ENCODE measurements around the gene GALNS. TPM values are rescaled to one million over a fixed set of nuclear protein-coding genes. Genes with fewer than 3 reads are reported as not detected.

The GALNS gene
- total RNA-seq, 1 experiment from 2014 or later, result 32.1 TPM

DNA sequence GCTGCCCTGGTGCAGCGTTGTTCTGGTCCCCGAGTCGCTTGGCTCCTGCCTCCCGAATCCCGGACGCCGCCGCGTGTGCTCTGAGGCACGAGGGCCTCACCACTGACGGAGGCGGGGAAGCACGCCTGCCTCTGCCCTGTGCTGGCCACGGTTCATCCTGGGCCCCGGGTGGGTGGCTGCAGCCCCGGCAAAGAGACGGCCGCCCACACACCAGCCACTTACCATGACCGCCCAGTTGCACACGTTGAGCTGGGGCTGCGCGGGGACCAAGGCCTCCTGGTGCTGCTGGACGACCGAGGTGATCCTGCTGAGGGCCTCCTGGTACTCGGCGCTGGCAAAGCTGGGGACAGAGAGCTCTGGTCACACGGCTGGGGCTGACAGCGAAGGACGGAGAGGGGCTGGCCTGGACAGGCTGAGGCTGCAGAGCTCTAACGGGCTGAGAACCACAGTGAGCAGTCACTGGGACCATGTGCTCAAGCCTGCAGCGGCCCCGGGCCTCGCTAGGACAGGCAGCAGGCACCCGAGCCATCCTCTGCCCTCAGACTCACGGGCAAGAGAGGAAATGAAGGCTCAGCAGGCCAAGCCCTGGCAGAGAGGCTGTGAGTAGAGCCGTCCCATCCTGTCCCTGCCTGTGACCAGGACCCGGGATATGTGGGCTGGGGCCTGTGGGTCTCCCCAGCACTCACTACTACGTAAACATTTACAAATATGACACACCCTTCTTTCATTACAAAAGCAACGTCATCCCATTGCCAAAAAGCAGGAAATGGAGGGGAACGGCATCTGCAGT, 38.8 kb downstream of the GALNS start:
- DNase-seq (ENCODE audit: low read depth), result no peak

DNA sequence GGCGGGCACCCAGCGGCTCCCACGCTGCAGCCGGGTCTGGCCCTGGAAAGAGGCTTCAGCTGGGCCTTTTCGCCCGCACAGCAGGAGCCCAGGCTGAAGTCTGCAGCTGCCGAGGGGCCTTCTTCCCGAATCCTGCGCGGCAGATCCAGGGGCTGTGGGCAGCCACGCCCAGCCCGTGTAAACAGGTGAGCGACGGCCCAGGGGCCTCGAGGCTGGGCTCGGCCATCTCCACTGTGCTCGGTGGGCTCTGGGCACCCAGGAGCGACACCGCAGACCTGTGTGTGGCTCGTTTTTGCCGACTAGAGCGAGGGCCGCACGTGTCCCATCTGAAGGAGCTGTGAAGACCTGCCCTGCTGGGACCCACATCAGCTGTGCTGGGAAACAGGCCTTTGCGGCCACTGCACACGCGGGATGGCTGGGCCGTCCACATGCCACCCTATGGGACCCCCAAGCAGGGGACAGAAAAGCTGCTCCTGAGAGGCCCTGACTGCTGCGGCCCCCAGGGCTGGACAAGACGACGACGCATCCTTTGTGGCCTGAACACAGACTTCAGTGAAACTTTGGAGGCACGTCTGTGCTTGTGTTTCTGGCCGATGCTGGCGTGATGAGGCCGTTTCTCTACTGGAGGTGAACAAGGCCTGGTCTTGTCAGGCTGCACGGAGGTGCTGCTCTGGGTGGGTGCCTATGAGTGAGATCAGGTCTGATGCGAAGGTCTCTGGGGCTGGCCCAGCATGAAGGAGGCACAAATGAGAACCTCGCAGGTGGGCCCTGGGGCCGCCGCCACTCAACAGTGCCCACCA, 39.8 kb downstream of the GALNS start:
- no peak for DNase-seq (ENCODE audit: low read depth)

DNA sequence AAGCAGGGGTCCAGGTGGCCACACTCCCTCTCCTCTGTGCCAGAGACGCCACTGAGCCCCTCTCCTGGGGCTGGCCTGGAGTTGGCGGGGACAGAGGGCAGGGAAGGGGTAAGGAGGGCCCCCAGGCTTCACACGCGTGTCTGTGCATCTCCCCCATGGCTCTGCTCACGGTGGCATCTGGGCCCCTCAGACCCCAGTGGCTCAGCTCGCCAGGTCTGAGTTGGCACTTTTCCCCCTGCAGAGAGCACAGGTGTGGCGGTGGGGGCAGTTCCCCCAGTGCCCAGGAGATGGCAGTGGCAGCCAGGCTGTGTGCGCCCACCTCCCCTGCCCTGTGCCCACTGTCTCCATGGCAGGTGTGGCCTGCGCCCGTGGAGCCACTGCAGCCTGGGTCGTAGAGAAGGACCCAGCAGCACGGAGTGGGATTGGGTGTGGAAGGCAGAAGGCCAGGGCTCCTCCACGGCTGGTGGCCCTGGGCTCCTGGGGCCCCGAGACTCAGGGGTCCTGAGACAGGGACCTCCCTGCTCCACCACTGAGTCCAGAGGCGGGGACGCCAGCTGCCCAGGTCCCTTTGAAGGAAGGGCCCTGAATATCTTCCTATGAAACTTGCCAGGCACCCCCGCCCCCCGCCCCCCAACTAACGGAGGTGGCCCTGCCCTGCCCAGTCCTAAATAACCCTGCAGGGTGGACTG, 40.7 kb downstream of the GALNS start:
- DNase-seq (ENCODE audit: low read depth), result no peak

DNA sequence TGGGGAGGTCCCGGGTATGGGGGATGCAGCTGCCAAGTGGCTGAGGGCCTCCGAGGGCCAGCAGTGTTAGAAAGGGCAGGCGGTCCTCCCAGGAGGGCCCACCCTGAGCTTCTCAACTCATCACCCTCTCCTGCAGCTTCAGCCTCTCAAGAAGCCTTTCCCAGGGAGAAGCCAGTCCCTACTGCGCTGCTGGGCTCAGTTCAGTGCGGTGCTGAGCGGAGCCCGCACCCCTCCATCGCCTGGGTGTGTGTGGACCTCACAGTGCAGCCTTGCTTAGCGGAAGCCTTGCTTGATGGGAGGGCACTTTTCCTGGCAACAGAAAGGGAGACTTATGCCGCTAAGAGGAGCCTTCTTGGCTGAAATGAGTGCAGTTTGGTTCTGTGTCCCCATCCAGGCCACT, 41.5 kb downstream of the GALNS start:
- no peak for DNase-seq (ENCODE audit: low read depth)

DNA sequence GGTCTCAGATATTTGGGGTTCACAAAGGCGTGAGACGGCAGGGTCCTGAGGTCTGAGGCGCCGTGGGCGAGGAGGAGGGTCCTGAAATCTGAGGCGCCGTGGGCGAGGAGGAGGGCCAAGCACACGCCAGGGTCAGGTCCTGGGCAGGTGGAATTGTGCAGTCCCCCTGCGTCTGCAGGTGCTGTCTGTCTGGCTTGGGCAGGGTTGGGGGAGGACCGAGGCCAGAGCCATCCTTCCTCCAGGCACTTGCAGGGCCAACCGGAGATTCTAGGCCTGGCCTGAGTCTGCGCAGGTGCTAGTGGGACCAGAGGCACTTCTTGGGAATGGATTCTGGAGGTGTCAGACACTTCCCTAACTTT, 42.6 kb downstream of the GALNS start:
- no peak for DNase-seq (ENCODE audit: low read depth)

DNA sequence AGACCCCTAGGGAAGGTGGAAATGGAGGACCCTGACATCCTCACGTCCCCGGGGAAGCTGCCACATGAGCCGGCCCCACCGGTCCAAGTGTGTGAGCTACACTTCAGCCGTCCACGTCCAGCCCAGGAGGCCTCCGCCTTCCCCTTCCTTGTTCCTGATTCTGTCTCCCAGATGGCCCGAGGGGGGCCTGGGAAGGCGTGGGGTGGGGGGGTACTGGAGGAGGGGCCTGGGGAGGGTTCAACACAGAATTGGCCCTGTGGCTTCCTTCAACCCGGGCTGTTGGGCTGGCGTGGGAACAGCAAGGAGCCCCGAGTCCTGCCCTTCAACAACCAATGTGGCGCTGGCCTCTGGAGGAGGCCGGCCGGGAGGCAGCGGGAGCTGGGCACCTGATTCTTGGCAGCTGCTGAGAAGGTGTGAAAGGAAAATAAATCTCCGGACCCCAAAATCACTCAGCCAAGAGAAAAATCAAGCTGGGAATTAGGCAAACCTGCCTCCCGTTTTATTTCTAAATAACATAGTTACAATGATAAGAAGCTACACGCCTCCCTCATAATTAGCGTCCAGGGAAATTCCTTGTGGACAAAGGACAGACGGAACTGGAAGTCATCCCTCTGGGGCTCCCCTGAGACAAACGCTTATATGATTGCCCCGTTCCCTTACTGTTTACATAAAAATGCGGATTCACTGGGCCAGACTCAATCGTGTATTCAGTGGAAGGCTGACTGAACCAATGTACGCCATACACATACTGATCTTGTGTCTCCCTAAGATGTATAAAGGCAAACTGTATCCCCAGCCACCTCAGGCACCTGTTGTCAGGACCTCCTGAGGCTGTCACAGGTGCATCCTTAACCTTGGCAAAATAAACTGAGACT, 43.2 kb downstream of the GALNS start:
- DNase-seq (ENCODE audit: low read depth), result no peak

DNA sequence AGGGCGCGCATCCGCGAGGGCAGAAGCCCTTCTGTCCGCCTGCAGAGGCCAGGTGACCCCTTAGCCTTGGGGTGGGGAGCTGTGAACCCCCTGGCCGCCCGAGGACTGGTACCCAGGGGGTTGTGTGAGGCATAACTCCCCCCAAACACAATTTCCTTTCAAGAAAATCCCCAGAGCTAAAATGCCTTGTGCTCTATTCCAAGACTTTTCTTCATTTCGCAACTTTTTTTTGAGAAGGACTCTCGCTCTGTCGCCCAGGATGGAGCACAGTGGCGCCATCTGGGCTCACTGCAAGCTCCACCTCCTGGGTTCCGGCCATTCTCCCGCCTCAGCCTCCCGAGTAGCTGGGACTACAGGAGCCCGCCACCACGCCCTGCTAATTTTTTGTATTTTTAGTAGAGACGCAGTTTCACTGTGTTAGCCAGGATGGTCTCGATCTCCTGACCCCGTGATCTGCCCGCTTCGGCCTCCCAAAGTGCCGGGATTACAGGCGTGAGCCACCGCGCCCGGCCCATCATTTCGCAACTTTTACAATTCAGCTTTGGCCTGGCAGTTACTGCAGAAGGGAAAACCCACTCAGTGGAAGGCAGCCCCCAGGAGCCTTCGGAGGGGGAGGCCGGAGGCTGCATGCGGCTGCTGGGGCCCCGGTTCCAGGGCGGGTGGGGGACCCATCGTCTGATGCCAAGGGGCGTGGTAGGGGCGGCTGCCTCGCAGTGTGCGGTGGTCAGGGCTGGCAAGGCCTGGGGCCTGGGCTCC, 44.1 kb downstream of the GALNS start:
- DNase-seq (ENCODE audit: low read depth), result peak; percentile 51

DNA sequence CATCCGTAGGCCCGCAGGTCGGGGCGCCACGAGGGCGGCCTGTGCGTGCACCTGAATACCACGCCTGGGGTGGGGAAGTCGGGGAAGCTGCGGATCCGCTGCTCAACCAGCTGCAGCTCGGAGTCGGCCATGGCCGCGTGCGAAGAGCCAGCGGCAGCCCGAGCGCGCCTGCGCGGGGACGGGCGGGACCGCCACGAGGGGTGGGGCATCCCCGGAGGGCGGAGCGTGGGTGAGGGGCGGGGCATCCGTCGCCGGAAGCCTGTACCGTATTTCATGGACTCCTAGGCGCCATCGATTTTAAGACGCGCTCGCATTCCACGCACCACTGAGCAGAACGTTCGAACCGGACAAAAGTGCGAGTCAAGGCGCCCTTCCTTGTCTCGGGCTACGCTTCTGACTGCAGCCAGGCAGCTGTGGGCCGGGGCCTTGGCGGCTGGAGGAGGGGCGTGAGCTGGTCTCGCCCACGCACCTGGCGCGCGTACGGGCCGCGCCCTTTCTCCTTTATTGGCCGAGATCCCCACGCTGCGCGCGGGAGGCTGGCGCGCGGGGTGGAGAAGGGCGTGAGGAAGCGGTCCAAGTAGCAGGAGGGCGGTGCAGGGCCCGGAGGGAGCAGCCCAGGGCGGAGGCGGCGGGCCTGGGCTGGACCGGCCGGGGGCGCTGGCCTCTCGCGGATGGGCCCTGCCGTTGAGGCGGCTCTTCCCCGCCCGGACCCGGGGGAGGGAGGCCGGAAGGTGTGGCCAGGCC, 44.8 kb downstream of the GALNS start, which contains the start of gene APRT:
APRT (minus strand) TSS at position 160 of the 744 bp plus-strand sequence; CDS start at position 131, 29 bp downstream.
- DNase-seq (ENCODE audit: low read depth), result peak; percentile 90

DNA sequence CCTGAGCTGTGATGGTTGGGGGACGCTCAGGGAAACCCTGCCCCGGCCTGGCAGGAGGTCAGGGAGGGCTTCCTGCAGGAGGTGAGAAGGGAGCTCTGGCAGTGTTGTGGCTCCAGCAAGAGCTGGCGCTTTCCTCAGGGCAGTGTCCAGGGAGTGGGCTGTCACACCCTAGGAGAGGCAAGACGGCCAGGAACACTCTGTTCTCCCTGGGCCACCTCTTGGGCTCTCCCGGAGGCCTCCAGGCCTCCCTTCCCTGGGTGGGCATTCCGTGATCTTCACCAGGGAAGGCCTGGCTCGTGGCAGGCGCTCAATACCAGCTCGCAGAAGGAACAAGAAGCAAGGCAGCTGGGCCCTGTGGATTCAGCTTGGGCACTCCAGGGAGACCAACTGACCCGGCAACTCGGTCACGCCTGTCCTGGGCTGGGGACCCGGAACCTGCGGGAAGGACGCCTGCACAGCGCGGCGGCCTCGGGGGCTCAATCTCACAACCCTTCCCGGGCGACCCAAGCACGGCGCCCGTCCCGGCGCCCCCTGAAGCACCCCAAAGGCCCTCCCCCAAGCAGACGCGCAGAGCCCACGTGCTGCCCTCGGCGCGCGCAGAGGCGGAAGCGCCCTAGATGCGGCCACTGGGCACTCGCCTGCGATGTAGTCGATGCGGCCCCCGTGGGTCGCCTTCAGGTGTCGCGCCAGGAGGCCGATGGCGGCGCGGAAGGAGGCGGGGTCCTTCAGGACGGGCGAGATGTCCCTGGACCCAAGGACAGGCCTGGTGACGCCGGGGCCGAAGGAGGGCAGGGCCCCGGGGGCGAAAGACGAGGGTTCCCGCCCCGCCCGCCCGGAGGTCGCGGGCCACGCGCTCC, 45.6 kb downstream of the GALNS start:
- peak; percentile 79 for DNase-seq (ENCODE audit: low read depth)

DNA sequence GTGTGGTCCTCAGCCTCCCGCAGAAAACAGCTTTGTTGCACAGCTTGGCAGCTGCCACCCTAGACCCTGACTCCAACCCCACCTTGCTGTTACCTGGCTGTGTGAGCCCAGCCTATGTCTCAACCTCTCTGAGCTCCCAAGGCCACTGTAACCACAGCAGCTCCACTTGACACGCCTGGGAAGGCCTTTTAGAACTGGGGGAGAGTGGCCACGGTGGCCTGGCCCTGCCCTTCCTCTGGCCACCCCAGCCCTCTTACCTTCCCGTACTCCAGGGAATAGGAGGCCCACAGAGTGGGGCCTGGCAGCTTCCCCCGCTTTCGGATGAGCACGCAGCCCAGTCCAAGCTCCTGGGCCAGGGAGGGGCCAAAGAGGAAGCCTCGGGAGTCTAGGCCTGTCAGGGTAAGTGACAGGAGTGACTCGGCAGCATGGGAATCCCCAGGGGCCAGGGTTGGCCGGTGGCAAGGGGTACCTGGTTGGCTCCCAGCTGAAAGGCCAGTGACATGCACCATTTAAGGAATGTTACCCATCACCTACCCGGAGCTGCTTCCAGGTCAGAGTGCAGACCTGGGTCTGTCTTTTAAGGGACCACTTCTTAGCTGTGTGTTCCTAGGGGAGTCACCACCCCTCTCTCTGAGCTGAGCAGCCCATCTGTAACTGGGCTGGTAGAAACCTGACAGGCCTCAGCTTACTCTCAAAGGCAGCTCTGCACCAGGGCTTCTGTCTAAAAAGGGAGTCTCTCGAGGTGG, 46.4 kb downstream of the GALNS start:
- DNase-seq (ENCODE audit: low read depth), result no peak

DNA sequence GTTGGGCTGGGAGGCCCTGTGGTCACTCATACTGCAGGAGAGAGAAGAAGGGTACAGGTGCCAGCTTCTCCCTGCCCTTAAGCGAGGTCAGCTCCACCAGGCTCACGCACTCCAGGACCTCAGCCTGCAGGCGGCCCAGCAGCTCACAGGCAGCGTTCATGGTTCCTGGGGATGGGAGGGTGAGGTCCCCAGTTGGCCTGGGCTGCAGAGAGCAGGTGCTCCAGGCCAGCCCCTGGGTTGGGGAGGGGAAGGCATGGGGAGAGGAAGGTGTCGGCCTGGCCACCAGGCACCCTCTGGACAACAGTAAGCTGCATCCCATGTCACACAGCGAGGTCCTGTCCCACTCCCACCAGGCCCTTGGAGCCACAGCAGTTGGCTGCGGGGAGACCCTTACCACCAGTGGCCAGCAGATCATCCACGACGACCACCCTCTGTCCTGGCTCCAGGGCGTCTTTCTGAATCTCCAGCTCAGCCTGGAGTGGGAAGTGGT, 47.0 kb downstream of the GALNS start:
- no peak for DNase-seq (ENCODE audit: low read depth)

DNA sequence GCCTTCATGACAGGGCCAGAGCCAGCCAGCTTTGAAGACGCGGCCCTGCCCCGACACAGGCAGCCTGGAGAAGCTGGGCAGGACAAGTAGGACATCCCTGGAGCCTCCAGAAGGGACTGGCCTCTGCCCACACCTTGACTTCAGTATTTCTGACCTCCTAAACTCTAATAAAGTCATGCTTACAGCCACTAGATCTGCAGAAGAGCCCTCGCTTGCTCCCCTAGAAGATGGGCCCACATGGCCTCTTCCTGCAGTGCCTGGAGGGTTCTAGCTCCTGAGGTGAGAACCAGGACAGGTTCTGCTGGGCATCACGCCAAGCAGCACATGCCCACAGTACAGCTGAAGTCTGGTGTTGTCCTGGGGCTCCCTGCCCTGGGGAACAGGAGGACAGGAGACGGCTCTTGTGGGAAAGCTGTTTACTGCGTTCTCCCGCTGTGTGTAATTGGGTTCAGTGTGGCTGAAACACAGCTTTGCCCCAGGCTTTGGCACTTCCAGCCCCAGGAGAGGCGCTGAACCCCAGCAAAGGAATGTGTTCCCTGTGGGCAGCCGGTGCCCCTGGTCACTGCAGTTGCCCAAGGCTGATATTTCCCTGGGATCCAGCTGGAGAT, 47.6 kb downstream of the GALNS start:
- peak; percentile 45 for DNase-seq (ENCODE audit: low read depth)

DNA sequence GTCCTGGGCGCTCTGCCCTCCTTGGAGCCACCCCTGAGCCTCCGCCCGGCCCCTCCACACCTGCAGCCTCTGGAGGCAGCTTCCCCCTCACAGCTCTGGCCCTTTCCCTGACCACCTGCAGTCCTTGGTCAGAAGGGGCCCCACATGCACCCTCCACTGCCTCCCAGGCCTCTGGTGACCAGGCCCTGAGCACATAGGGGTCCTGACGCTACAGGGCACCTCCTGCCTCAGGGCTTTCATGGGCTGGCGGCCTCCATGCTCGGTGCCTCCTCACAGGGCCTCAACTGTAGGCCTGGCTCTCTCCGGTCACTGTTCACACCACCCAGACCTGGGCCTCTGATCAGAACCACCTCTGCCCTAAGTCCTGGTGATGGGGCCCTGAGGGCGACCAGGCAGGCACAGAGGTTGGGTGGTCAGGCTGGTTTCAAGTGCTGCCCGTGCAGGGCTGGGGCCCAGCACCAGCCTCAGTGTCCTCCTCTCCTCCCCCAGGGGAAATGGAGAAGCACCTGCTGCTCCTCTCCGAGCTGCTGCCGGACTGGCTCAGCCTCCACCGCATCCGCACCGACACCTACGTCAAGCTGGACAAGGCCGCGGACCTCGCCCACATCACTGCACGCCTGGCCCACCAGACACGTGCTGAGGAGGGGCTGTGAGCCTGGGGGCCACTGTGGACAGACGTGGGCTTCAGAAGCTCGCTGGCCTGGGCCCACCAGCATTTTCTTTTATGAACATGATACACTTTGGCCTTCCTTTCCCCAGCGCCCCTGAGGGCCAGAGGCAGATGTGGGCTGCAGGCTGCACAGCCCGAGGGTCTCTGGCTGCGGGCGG, 48.9 kb downstream of the GALNS start:
- no peak for DNase-seq (ENCODE audit: low read depth)

DNA sequence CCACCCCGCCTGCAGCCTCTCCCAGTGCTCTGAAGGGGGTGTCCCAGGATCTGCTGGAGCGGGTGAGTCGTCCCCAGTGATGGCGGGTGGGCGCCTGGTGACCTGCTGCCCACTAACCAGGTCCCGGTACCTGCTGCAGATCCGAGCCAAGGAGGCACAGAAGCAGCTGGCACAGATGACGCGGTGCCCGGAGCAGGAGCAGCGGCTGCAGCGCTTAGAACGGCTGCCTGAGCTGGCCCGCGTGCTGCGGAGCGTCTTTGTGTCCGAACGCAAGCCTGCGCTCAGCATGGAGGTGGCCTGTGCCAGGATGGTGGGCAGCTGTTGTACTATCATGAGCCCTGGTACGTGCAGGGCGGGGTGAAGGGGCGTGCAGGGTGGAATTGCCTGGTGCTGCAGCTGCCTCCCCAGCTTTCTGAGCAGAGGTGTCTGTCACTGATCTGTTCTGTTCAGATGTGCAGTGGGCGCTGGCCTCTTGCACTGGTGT, 49.6 kb downstream of the GALNS start:
- no peak for DNase-seq (ENCODE audit: low read depth)

DNA sequence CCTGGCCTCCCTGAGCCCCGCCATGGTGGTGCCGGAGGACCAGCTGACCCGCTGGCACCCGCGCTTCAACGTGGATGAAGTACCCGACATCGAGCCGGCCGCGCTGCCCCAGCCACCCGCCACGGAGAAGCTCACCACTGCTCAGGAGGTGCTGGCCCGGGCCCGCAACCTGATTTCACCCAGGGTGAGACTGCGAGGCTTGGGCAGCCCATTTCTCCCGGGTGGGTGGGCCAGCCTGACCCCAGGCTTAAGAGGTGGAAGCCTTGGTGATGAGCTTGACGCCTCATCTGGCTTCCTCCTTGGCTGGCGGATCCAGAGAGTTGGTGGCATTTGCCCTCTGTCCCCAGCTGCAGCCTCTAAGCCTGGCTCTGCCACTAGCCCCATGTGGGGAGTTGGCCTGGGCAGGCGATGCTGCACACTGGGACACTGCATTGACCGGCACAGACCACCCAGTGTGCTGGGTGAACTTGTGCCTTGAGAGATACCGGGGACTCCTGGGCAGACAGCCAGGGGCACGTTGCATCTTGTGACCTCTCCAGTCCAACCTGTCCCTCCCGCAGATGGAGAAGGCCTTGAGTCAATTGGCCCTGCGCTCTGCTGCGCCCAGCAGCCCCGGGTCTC, 50.1 kb downstream of the GALNS start:
- DNase-seq (ENCODE audit: low read depth), result no peak

DNA sequence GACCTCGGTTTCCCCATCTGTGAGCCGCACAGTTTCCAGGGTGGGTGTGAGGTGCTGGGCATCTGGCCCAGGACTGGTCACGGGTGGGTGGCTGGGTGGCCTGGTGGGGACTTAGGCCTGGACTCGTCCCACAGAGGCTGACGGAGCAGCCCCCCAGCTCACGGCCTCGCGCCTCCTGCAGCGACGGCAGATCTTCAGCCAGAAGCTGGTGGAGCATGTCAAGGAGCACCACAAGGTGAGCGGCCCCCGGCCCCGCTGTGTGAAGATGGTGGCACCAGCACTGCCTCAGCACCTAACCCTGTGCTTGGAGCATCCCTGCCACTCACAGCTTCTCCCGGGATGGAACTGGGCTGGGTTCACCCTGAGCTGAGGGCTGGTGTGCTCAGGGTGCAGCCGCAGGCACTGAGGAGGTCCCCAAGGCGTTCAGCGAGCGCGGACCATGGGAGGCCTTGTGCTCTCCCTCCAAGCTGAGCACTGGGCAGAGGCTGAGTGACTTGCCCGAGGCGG, 50.8 kb downstream of the GALNS start:
- DNase-seq (ENCODE audit: low read depth), result no peak

Data from RPMI7951 (cell line).